NCI-H2171 treated with DMSO at 0.1 percent for 48 hours (cell line): ENCODE data around the gene TMEM143.

Experiments
- DNase-seq: peaks from one replicate; lab custom pipeline; 2025; lab: John Stamatoyannopoulos, UW

The TMEM143 gene

DNA sequence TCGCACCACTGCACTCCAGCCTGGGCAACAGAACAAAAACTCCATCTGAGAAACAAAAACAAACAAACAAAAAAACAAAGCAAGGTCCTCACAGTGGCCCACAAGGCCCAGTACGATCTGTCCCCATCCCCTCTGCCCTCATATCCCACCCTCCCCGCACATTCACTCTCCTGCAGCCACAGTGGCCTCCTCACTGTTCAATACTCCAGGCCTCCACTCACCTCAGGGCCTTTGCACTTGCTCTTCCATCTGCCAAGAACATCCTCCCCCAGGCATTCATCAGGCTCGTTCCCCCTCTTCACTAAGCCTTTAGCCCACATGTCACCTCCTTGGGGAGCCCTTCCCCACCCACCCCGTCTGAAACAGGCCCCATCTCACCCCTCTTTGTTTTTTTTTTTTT lies 4.6 kb downstream of the TMEM143 start:
- DNase-seq, result no peak

- no peak for DNase-seq
Observed at GRCh38 chr19:48355365-48355954, 8.3 kb downstream of the TMEM143 start.

- DNase-seq, result no peak
Observed at GRCh38 chr19:48354332-48354992, 9.3 kb downstream of the TMEM143 start.

DNA sequence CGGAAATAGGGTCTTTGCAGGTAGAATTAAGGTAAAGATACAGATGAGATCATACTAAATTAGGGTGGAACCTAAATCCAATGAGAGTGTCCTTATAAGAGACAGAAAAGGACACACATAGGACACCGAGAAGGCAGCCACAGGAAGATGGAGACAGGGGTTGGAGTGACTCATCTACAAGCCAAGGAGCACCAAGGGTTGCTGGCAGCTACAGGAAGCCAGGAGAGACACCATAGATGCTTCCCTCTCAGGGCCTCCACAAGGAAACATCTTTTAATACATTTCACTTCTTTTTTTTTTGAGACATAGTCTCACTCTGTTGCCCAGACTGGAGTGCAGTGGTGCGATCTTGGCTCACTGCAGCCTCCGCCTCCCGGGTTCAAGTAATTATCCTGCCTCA lies 10.1 kb downstream of the TMEM143 start:
- DNase-seq, result no peak

GRCh38 chr19:48351341-48351752 lies 12.4 kb downstream of the TMEM143 start:
- DNase-seq, result peak; percentile 92

DNA sequence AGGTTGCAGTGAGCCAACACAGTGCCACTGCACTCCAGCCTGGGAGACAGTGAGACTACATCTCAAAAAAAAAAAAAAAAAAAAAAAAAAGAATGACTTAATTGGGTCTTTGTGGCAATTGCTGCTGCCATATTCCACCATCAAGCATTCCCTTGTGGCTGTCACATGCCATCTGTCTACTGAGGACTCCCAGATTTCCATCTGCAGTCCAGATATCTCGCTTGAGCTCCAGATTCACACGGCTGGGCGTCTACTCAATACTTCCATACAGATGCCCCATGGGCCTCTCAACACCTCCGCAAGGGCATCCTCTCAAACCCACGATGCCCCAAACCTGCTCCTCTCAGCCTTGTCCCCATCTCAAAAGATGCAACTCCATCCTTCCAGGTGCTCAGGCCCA lies 12.9 kb downstream of the TMEM143 start:
- DNase-seq, result peak; percentile 97

DNA sequence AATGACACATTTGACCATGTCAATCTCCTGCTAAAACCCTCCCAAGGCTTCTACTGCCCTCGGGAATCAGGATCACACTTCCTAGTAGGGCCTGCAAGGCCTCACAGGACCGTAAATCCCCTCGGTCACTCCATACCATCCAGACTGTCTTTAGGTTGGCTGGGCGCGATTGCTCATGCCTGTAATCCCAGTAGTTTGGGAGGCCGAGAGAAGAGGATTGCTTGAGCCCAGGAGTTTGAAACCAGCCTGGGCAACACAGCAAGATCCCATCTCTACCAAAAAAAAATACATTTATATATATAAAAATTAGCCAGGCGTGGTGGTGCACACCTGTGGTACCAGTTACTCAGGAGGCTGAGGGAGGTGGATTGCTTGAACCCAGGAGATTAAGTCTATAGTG lies 15.0 kb downstream of the TMEM143 start:
- DNase-seq, result no peak

DNA sequence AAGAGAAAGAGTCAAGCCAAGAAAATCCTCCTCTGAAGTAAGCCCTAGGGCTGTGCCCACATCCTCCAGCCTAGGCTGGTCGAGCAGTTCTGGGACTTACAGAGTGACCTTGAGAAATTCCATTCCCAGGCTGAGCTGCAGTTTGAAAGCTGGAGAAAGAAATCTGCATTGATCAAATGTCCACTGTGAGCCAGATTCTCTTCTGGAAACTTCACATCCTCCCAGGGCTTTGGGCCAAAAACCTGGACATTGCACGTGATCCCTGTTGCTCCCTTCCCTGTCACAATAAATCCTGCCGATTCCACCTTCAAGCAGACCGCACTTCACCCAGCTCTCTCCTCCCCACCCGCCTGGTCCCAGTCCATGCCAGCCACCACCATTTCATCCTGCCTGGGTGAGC lies 15.7 kb downstream of the TMEM143 start:
- no peak for DNase-seq

GRCh38 chr19:48346191-48346590 lies 17.5 kb downstream of the TMEM143 start:
- DNase-seq, result no peak

- DNase-seq, result peak; percentile 79
Observed at GRCh38 chr19:48344892-48345291, 18.8 kb downstream of the TMEM143 start.

DNA sequence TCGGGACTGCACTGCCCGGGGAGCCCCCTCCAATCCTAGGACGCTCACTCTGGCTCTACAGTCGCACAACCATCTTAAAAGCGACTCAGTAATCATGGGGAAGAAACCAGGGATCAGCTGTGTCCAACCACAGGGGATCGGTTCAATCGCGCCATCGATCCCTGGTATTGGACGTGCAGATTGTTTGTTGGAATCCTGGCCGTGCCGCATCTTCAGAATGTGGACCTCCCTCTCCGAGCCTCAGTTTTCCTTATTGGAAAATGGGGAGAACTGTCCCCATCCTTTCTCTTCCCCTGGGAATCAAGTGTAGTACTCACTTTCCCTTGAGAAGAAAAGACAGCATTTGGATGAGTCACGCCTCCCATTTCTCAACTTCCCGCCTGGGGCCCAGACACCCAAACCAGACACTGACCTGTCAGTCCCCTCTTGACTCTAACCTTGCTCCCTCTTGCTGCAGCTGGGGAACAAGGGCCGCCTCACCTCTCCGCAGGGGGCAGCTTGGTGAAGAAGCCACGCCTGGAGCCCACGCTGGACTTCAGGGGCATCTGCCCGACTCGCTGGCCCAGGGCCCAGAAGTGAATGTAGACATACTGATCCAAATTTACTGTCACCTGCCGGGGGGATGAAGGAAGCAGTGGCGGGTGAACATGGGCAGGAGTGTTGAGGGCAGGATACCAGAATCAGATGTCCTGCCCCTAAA lies 20.7 kb downstream of the TMEM143 start:
- no peak for DNase-seq

- no peak for DNase-seq
Observed at GRCh38 chr19:48342414-48342738, 21.4 kb downstream of the TMEM143 start.

DNA sequence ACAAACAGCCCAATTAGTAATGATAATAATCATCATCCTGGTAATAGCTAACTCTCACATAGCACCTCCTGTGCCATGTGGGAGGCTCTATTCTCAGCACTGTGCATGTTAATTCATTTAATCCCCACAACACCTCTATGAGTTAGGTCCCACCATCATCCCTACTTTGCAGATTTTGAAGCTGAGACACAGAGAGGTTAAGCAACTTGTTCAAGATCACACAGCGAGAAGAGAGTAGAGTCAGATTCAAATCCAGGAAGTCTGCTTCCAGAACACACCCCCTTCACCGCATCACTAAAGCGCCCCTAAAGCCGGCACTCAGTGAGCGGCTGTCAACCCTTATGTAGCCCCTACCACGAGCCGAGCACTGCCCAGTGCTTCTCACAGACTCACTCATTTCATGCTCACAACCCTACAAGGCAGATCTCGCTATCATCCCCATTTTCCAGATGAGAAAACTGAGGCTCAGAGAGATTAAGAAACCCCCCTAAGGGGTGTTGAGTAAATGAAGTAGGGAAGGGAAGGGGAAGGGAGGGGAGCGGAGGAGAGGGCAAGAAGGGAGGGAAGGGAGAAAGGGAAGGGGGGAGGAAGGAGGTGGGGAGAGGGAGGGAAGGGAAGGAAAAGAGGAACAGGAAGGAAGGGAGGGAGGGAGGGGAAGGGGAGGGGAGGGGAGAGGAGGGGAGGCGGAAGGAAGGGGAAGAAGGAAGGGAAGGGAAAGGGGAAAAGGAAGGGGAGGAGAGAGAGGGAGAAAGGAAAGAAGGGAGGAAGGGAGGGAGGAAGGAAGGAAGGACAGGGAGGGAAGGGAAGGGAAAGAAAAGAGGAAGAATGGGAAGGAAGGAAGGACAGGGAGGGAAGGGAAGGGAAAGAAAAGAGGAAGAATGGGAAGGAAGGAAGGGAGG lies 22.0 kb downstream of the TMEM143 start:
- DNase-seq, result no peak

- peak; percentile 99 for DNase-seq
Observed at GRCh38 chr19:48340995-48341394, 22.7 kb downstream of the TMEM143 start.

GRCh38 chr19:48338802-48339503 lies 24.8 kb downstream of the TMEM143 start:
- no peak for DNase-seq

DNA sequence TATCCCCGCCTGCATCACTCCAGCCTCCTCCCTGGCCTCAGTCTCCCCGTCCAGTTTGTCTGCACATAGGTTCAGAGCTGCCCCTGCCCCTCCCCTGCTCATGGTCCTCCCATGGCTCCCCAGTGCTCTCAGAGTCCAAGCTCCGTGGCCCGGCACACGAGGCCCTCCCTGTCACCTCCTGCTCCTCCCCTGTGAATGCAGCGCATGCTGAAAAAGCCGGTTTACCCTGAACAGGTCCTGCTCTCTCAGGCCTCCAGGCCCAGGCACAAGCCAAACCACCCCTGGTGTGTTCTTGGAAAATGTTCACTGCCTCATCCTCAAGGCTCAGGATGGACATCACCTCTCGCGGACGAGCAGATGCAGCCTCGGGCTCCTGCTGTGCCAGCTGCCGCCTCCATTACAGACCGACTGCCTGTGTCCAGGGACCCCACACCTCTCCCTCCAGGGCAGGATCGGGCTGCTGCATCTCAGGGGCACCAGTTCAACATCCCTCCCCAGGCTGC lies 25.4 kb downstream of the TMEM143 start:
- DNase-seq, result no peak

GRCh38 chr19:48333467-48334384 lies 30.0 kb downstream of the TMEM143 start:
- DNase-seq, result peak; percentile 91

- peak; percentile 100 for DNase-seq
Observed at GRCh38 chr19:48332662-48333466, 30.9 kb downstream of the TMEM143 start.

GRCh38 chr19:48332351-48332661 lies 31.4 kb downstream of the TMEM143 start:
- no peak for DNase-seq
